Mesothelial cell of epicardium (in vitro differentiated cells): Measurements from ENCODE around the gene KLK4. TPM values are rescaled to one million over a fixed set of nuclear protein-coding genes. Genes with fewer than 3 reads are reported as not detected.

Experiments
- DNase-seq, 2 experiments: peaks; one replicate each; pipeline ENCODE4 v3.0.0; 2021; ENCODE audit warnings: low spot score in 2 of 2; ENCODE audit not compliant: unreplicated experiment in 2 of 2
- H3K27ac Mint-ChIP-seq: 2 replicates; pipeline ENCODE4 v1.8.0; 2021; ENCODE audit warnings: mixed read lengths
- H3K27me3 Mint-ChIP-seq: 2 replicates; pipeline ENCODE4 v1.8.0; 2021; ENCODE audit warnings: low read depth, mixed read lengths
- H3K36me3 Mint-ChIP-seq: 2 replicates; pipeline ENCODE4 v1.8.0; 2021; ENCODE audit warnings: mixed read lengths
- H3K4me1 Mint-ChIP-seq: 2 replicates; pipeline ENCODE4 v1.8.0; 2021; ENCODE audit warnings: mixed read lengths
- H3K4me3 Mint-ChIP-seq: 2 replicates; pipeline ENCODE4 v1.8.0; 2021; ENCODE audit warnings: mild to moderate bottlenecking, moderate library complexity, mixed read lengths
- H3K9me3 Mint-ChIP-seq: 2 replicates; pipeline ENCODE4 v1.8.0; 2021; ENCODE audit warnings: mixed read lengths
- total RNA-seq: library from RNA; stranded (reverse); gene quantifications from 3 replicates; pipeline ENCODE4 v1.2.1, GENCODE V29; 2021
- TF ChIP-seq, protein P1 (sequence below): fragments of 200-600 bp; sonication (generic); IDR thresholded peaks from one replicate; pipeline ENCODE4 v1.5.0; 2021; ENCODE audit warnings: antibody characterized with exemption; ENCODE audit not compliant: unreplicated experiment

Gene KLK4
- total RNA-seq, 1 donor from 2014 or later, result not detected

DNA sequence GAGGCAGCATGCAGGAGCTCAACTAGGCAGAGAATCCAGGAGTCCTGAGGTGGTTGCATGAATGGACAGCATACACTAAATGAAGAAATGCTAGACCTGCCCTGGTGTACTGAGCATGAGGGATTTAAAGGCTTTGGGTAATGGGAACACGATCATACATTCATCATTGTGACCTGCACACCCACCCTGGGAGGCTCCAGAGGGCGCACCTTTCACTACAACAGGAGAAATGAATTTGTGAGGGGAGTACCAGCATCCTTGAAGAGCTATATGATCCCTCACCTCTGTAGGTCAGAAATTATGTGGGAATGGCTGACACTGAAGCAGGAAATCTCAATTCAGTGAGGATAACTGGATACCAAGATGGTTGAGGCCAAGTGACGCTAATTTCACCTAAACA lies 29.0 kb downstream of the KLK4 start:
- no peaks in the 10 kb centered on the region for H3K4me1 Mint-ChIP-seq
- H3K9me3 Mint-ChIP-seq, result no peaks in the 10 kb centered on the region
- no peak for DNase-seq
- TF ChIP-seq, protein P1, sequence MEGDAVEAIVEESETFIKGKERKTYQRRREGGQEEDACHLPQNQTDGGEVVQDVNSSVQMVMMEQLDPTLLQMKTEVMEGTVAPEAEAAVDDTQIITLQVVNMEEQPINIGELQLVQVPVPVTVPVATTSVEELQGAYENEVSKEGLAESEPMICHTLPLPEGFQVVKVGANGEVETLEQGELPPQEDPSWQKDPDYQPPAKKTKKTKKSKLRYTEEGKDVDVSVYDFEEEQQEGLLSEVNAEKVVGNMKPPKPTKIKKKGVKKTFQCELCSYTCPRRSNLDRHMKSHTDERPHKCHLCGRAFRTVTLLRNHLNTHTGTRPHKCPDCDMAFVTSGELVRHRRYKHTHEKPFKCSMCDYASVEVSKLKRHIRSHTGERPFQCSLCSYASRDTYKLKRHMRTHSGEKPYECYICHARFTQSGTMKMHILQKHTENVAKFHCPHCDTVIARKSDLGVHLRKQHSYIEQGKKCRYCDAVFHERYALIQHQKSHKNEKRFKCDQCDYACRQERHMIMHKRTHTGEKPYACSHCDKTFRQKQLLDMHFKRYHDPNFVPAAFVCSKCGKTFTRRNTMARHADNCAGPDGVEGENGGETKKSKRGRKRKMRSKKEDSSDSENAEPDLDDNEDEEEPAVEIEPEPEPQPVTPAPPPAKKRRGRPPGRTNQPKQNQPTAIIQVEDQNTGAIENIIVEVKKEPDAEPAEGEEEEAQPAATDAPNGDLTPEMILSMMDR, result no peak
- peaks cover 91% of the 10 kb centered on the region for H3K27me3 Mint-ChIP-seq
- no peaks in the 10 kb centered on the region for H3K36me3 Mint-ChIP-seq
- H3K27ac Mint-ChIP-seq, result no peak overlapping the region
- no peak overlapping the region for H3K4me3 Mint-ChIP-seq

DNA sequence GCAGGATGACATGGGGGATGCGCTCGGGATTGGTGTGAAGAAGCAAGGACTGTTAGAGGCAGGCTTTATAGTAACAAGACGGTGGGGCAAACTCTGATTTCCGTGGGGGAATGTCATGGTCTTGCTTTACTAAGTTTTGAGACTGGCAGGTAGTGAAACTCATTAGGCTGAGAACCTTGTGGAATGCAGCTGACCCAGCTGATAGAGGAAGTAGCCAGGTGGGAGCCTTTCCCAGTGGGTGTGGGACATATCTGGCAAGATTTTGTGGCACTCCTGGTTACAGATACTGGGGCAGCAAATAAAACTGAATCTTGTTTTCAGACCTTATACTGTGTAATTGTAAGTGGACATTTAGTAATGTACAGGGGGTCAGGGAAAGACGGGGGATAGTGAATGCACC lies 31.0 kb downstream of the KLK4 start:
- TF ChIP-seq, protein P1, result no peak
- H3K4me3 Mint-ChIP-seq, result no peak overlapping the region
- H3K27ac Mint-ChIP-seq, result no peak overlapping the region
- H3K36me3 Mint-ChIP-seq, result no peaks in the 10 kb centered on the region
- no peak for DNase-seq
- H3K4me1 Mint-ChIP-seq, result no peaks in the 10 kb centered on the region
- peaks cover 77% of the 10 kb centered on the region for H3K27me3 Mint-ChIP-seq
- no peaks in the 10 kb centered on the region for H3K9me3 Mint-ChIP-seq

DNA sequence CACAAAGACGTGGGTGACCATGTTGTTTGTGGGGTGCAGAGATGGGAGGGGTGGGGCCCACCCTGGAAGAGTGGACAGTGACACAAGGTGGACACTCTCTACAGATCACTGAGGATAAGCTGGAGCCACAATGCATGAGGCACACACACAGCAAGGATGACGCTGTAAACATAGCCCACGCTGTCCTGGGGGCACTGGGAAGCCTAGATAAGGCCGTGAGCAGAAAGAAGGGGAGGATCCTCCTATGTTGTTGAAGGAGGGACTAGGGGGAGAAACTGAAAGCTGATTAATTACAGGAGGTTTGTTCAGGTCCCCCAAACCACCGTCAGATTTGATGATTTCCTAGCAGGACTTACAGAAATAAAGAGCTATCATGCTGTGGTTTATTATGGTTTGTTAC lies 32.3 kb downstream of the KLK4 start:
- no peaks in the 10 kb centered on the region for H3K4me1 Mint-ChIP-seq
- TF ChIP-seq, protein P1, result no peak
- H3K4me3 Mint-ChIP-seq, result no peak overlapping the region
- peaks cover 63% of the 10 kb centered on the region for H3K27me3 Mint-ChIP-seq
- H3K27ac Mint-ChIP-seq, result no peak overlapping the region
- H3K9me3 Mint-ChIP-seq, result no peaks in the 10 kb centered on the region
- no peaks in the 10 kb centered on the region for H3K36me3 Mint-ChIP-seq
- DNase-seq, result no peak

DNA sequence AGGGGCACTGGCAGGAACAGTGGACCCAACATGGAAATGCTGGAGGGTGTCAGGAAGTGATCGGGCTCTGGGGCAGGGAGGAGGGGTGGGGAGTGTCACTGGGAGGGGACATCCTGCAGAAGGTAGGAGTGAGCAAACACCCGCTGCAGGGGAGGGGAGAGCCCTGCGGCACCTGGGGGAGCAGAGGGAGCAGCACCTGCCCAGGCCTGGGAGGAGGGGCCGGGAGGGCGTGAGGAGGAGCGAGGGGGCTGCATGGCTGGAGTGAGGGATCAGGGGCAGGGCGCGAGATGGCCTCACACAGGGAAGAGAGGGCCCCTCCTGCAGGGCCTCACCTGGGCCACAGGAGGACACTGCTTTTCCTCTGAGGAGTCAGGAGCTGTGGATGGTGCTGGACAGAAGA lies 33.9 kb downstream of the KLK4 start:
- Mint-ChIP-seq H3K9me3 (no peaks in the 10 kb centered on the region), H3K4me1 (no peaks in the 10 kb centered on the region), H3K27ac (no peak overlapping the region), H3K27me3 (peaks cover 56% of the 10 kb centered on the region), H3K4me3 (no peak overlapping the region), H3K36me3 (no peaks in the 10 kb centered on the region)
- TF ChIP-seq, protein P1, result no peak
- DNase-seq, result no peak

DNA sequence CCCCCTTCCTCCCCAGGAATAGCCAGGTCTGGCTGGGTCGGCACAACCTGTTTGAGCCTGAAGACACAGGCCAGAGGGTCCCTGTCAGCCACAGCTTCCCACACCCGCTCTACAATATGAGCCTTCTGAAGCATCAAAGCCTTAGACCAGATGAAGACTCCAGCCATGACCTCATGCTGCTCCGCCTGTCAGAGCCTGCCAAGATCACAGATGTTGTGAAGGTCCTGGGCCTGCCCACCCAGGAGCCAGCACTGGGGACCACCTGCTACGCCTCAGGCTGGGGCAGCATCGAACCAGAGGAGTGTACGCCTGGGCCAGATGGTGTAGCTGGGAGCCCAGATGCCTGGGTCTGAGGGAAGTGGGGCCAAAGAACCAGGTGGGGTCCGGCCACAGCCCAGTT lies 34.7 kb downstream of the KLK4 start:
- Mint-ChIP-seq H3K4me3 (no peak overlapping the region), H3K4me1 (no peaks in the 10 kb centered on the region), H3K9me3 (no peaks in the 10 kb centered on the region), H3K27me3 (peaks cover 53% of the 10 kb centered on the region), H3K36me3 (no peaks in the 10 kb centered on the region), H3K27ac (no peak overlapping the region)
- DNase-seq, result no peak
- TF ChIP-seq, protein P1, result no peak

DNA sequence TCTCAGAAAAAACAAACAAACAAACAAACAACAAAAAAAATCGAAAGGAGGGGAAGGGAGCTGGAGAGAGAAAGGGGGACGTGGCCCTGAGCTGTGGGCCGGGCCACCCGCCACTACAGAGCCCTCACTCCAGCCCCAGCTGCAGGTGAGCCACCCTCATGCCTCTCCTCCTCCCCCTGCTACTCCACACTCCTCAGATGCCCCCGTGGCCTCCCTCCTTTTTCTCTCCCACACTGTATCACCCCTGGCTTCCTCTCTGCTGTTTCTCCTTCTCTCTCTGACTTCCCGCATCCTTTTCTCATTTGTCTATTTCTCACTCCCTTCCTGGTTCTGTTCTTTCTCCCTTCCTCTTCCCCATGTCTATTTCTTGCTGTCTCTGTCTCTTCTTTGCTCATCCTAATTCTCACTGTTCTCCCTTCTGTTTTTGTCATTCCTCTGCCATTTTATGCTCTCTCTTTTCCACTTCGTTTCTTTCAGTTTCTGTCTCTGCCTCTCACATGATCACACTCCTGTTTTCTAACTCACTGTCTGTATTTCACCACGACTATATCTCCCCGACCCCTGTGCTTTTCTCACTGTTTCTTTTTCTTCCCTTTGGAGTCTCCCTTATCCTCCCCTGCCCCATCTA lies 35.3 kb downstream of the KLK4 start:
- DNase-seq, result no peak
- Mint-ChIP-seq H3K4me1 (no peaks in the 10 kb centered on the region), H3K4me3 (no peak overlapping the region), H3K27ac (no peak overlapping the region), H3K27me3 (peaks cover 55% of the 10 kb centered on the region), H3K9me3 (no peaks in the 10 kb centered on the region), H3K36me3 (no peaks in the 10 kb centered on the region)
- TF ChIP-seq, protein P1, result no peak
